Cerebellar nuclear complex (tissue), 1 donor: ENCODE data around the gene ZBTB11.
"Not testable (repeated sequence)": the region's sequence is repeated elsewhere in the genome, so short reads cannot be mapped to it uniquely, and the experiment has no call there.

Source experiments
- DNase-seq, 2 experiments: peaks; one replicate each; lab custom pipeline; 2025; lab: John Stamatoyannopoulos, UW

The ZBTB11 gene

DNA sequence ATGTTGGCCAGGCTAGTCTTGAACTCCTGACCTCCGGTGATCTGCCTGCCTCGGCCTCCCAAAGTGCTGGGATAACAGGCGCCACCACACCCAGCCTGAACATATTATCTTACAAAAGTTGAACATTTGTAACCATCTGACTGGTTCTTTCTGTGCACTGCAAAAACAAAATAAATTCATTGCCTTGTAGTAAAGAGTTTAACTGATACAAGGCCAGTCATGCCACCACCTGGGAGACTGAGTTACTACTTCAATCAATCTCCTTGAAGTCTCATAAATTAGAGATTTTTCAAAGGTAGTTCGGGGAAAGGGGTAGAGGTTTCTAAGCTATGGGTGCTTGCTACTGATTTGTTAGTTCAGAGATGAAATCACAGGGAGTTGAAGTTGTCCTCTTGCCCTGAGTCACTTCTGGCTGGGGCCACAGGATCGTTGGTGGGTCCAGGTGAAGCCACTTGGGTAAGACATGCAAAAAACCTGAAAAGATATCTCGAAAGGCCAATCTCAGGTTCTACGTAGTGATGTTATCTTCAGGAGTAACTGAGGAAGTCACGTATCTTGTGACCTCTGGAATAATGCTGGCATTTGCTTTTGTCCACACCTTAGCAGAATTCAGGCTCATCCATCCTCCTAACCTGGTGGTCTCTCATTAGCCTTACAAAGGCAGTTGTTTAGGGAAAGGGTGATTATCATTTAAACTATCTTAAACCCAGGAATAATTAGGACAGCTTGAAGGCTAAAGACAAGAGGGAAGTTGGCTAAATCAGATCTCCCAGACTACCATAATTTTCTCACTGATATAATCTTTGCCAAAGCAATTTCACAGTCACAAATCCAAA, 33.7 kb downstream of the ZBTB11 start:
- no peak for DNase-seq

- no peak for DNase-seq
These were observed 34.5 kb downstream of the ZBTB11 start for GRCh38 chr3:101642441-101642840.

GRCh38 chr3:101641397-101642115, 35.4 kb downstream of the ZBTB11 start:
- DNase-seq, result not testable (repeated sequence)

DNA sequence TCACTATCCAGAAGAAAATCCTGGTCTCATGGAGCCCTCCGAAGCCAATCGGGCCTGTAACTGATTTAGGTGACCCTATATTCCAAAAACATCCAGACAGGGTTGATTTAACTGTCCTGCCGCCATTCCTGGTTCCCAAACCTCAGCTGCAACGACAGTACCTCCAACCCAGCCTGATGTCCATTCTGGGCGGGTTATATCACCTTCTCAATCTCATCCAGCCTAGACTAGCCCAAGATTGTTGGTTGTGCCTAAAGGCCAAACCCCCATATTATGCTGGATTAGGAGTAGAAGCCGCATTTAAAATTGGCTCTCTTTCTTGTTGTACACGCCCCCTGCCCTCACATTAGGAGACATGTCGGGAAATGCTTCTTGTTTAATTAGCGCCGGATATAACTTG, 36.7 kb downstream of the ZBTB11 start:
- no peak for DNase-seq

DNA sequence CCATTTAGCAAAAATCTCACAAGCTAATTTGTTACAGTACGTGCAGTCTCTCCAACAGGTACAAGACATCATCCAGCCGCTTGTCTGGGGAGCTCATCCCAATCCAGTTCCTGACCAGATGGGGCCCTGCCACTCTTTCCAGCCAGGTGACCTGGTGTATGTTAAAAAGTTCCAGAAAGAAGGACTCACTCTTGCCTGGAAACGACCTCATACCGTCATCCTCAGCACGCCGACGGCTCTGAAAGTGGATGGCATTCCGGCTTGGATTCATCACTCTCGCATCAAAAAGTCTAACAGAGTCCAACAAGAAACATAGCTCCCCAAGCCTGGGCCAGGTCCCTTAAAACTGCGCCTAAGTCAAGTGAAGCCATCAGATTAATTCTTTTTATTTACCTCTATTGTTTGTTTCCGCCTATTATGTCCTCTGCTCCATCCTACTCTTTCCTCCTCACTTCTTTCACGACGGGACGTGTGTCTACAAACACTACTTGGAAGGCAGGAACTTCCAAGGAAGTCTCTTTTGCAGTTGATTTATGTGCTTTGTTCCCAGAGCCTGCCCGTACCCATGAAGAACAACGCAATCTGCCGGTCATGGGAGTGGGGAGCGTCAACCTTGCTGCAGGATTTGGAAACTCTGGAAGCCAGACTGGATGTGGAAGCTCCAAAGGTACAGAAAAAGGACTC, 37.5 kb downstream of the ZBTB11 start:
- no peak for DNase-seq

DNA sequence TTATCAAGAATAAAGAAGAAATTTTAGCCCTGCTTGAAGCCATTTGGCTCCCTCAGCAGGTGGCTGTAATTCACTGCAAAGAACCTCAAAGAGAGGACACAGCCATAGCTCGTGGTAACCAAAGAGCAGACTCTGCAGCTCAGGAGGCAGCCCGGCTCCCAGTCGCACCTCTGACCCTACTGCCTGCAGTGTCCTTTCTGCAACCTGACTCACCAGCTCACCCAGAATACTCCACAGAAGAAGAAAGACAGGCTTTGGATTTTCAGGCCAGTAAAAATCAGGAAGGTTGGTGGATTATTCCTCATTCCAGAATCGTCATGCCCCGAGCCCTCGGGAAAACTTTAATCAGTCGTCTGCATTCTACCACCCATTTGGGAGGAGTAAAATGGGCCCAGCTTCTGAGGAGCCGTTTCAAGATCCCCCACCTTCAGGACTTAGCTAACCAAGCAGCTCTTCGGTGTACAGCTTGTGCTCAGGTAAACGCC, 38.6 kb downstream of the ZBTB11 start:
- DNase-seq, result no peak

DNA sequence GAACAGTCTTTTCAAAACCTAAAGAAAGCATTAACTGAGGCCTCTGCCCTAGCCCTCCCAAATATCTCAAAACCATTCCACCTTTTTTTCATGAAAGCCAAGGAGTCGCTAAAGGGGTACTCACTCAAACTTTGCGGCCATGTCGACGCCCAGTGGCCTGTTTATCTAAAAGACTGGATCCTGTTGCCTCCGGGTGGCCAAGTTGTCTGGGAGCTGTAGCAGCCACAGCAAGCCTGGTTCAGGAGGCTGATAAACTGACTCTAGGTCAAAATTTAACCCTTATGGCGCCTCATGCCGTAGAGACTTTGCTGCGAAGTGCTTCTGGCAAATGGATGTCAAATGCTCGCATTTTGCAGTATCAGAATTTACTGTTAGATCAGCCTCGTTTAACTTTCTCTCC, 39.5 kb downstream of the ZBTB11 start:
- DNase-seq, result no peak

DNA sequence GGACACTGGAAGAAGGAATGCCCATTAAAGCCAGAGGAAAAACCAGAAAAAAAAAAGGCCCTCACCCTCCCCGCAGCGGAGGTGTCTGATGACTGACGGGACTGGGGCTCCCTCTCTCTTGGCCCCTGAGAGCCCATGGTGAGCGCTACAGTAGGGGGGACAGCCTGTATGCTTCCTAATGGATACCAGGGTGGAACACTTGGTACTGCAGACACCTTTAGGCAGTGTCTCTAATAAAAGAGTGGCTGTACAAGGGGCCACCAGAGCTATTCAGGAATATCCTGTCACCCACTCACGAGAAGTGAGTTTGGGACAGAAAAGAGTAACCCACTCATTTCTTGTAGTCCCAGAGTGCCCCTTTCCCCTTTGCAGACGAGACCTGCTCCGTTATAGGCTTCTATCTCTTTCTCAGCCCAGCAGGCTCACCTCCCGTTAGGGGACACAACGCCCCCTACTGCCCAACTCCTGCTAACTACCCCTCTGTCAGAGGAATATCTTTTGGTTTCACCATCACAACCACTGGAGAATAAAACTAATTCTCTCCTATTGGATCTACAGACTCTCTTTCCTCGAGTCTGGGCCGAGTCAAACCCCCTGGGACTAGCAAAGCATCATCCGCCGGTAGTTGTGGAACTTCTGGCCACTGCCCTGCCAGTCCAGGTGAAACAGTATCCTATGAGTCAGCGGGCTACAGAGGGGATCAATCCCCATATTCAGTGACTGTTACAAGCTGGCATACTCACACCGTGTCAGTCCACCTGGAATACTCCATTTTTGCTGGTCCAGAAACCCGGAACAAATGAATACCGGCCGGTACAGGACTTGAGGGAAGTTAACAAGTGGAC, 40.8 kb downstream of the ZBTB11 start:
- DNase-seq, result no peak

DNA sequence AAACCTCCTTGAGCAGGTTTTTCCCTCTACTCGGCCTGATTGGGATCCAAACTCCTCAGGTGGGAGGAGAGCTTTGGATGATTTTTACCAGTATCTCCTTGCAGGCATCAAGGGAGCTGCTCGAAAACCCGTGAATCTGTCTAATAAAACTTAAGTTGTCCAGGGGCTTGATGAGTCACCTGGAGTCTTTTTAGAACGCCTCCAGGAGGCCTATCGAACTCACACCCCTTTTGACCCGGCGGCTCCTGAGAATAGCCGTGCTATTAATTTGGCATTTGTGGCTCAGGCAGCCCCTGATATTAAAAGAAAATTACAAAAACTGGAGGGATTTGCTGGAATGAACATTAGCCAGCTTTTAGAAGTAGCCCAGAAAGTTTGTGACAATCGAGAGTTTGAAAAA, 41.6 kb downstream of the ZBTB11 start:
- no peak for DNase-seq

DNA sequence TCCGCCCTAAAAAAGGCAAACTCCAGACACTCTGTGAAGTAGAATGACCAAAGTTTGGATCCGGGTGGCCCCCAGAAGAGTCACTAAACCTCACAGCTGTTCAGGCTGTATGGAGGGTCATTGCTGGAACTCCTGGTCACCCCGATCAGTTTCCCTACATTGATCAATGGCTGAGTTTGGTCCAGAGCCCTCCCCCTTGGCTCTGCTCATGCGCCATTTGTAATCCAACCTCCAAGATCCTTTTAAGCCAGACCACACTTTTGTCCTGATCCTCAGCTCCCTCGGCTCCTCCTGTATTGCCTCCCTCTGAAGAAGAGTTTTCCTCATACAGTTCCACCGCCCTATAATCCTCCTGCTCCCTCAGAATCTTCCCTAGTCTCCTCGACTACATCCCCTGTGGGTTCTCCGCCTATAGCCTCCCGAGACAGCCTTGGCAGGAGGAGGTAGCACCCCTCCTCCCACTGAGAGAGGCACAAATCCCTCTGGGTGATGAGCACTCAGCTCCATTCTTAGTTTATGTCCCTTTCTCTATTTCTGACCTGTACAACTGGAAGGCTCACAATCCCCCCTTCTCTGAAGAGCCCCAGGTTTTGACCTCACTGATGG, 42.2 kb downstream of the ZBTB11 start:
- no peak for DNase-seq

DNA sequence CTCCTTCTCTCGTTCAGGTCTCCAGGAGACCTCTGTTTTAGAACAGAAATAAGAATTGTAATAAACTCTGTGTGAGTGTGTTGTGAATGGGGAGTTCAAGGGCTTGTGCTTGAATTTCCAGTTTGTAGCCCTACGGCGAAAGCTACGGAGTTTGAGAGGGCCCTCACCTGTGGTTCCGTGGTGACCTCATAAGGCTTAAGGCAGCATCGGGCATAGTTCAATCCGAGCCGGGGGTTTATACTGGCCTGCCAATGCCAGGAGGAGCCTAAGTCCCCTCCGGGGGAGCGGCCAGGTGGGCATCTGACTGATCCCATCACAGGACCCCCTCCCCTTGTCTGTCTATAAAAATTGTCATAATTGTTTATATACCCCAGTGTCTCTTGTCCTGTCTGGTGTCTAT, 43.7 kb downstream of the ZBTB11 start:
- no peak for DNase-seq

- no peak for DNase-seq
These were observed 44.3 kb downstream of the ZBTB11 start for GRCh38 chr3:101632586-101632985.

- DNase-seq, result not testable (repeated sequence)
These were observed 45.0 kb downstream of the ZBTB11 start for GRCh38 chr3:101631959-101632358.

DNA sequence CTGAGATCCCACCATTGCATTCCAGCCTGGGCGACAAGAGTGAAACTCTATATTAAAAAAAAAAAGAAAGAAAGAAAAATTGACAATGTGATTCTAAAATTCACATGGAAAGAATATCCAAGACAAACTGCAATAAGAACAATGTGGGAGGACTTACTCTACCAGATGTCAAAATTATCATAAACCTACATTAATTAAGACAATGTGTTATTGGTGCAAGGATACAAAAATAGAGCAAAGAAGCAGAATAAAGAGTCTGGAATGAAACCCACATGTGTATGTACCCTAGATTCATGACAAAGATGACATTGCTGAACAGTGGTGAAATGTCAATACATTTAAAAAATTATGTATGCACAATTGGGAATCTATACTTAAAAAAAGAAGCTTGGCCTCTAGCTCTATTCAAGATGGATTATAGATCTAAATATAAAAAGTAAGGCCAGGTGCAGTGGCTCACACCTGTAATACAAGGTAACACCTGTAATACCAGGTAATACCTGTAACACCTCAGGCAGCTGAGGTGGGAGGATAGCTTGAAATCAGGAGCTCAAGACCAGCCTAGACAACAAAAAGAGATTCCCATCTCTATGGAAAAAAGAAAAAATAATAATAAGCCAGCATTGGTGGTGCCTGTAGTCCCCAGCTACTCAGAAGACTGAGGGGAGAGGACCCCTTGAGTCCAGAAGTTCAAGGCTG, 45.7 kb downstream of the ZBTB11 start:
- no peak for DNase-seq

DNA sequence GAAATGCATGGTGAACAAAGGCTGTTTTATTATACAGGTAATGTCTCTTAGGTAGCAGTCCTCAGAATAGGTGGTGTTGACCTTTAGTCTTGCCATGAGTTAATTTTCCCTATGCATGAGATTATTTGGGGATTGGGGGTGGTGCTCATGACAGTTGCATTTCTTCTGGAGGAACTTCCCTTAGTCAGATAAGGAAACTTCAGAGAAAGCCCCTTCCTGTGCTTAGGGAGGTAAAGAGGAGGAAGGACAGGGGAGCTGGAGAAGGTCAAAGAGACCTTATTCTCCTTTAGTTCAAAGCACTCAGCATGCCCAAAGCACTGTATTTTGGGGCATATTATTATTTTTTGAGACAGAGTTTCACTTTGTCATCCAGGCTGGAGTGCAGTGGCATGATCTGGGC, 47.7 kb downstream of the ZBTB11 start:
- no peak for DNase-seq

DNA sequence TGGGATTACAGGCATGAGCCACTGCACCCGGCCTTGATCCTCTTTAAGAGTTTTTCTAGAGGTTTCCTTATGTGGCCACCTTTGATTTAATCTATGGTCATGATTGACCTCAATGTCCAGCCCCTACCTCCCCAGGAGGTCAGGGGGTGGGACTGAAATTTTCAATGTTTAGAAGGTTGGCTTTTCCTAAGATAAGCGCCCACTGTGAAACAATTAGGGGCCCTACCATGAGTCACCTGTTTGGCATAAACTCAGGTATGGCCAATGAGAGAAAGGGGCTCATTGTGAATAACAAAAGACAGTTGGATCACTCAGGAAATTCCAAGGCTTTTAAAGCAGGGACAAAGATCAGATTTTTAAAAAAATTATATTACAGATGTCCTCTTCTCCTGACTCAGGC, 51.1 kb downstream of the ZBTB11 start:
- DNase-seq, result no peak

DNA sequence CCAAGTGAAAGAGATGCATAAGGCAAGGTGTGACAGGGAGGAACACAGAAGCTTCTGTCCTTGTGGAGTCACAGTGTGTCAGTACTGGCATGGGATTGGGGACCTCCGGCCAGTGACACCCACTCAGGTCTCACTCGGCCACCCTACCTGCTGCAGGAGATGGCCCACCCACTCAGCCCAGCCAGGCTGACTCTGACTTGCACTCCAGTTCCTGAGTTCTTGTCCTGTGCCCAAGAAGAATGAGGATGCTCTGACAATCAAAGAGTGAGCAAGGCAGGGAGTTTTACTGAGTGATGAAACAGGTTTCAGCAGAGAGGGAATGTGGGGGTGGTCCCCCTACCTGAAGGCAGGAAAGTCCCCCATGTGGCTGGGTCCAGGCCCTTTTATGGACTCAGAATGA, 52.1 kb downstream of the ZBTB11 start:
- DNase-seq, result no peak

- DNase-seq, result no peak
These were observed 53.3 kb downstream of the ZBTB11 start for GRCh38 chr3:101623656-101624055.

GRCh38 chr3:101619734-101620133, 57.2 kb downstream of the ZBTB11 start:
- DNase-seq, result no peak

DNA sequence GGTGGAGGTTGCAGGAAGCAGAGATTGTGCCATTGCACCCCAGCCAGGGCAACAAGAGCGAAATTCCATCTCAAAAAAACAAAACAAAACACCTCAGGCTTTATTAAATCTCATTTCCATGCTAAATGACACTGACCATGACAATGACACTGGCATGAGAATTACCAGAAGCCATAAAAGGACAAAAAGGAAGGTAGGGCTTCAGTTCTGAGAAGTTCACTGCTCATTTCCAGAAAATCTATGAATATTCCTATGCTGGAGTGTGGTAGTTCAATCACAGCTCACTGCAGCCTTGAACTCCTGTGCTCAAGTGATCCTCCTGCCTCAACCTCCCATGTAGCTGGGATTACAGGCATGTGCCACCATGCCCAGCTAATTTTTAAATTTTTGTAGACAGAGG, 58.2 kb downstream of the ZBTB11 start:
- DNase-seq, result no peak

DNA sequence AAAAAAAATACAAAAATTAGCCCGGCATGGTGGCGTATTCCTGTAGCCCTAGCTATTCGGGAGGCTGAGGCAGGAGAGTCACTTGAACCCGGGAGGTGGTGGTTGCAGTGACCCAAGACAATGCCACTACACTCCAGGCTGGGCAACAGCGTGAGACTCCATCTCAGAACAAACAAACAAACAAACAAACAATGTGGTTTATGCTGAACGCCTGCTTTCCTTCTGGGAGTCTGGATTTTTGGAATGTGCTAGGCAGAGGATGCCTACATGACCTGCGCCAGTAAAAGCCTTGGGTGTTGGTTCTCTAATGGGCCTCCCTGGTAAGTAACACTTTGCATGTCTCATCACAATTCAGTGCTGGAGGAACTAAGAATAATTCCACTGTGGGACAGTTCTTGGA, 59.5 kb downstream of the ZBTB11 start:
- DNase-seq, result no peak
